GM12875 (cell line): ENCODE measurements around the gene TNNC2.
A peak's percentile ranks its signal among the peaks of the same experiment; 100 is the strongest.

Experiments used
- H3K4me3 ChIP-seq: one replicate; pipeline ENCODE4 v1.5.1; 2011; ENCODE audit warnings: low read depth, low read length, control low read depth
- TF ChIP-seq, protein P1 (sequence below): IDR thresholded peaks from 2 replicates; pipeline ENCODE4 v1.5.1; 2011; ENCODE audit warnings: low read depth, mild to moderate bottlenecking, control low read depth, inconsistent platforms, low read length, moderate library complexity, borderline replicate concordance; ENCODE audit not compliant: insufficient read depth

TNNC2 gene

DNA sequence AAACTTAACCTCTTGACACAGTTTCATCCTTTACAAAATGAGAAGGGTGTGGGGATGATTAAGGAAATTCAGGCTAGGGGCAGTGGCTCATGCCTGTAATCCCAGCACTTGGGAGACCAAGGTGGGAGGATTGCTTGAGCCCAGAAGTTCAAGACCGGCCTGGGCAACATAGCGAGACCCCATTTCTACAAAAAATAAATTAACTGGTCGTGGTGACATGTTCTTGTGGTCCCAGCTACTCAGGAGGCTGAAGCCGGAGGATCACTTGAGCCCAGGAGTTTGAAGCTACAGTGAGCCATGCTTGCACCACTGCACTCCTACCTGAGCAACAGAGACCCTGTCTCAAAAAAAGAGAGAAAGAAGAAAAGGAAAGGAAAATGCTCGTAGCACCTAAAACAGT is 39.3 kb upstream of the TNNC2 start:
- no peak overlapping the region for H3K4me3 ChIP-seq
- TF ChIP-seq, protein P1, sequence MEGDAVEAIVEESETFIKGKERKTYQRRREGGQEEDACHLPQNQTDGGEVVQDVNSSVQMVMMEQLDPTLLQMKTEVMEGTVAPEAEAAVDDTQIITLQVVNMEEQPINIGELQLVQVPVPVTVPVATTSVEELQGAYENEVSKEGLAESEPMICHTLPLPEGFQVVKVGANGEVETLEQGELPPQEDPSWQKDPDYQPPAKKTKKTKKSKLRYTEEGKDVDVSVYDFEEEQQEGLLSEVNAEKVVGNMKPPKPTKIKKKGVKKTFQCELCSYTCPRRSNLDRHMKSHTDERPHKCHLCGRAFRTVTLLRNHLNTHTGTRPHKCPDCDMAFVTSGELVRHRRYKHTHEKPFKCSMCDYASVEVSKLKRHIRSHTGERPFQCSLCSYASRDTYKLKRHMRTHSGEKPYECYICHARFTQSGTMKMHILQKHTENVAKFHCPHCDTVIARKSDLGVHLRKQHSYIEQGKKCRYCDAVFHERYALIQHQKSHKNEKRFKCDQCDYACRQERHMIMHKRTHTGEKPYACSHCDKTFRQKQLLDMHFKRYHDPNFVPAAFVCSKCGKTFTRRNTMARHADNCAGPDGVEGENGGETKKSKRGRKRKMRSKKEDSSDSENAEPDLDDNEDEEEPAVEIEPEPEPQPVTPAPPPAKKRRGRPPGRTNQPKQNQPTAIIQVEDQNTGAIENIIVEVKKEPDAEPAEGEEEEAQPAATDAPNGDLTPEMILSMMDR: no peak

DNA sequence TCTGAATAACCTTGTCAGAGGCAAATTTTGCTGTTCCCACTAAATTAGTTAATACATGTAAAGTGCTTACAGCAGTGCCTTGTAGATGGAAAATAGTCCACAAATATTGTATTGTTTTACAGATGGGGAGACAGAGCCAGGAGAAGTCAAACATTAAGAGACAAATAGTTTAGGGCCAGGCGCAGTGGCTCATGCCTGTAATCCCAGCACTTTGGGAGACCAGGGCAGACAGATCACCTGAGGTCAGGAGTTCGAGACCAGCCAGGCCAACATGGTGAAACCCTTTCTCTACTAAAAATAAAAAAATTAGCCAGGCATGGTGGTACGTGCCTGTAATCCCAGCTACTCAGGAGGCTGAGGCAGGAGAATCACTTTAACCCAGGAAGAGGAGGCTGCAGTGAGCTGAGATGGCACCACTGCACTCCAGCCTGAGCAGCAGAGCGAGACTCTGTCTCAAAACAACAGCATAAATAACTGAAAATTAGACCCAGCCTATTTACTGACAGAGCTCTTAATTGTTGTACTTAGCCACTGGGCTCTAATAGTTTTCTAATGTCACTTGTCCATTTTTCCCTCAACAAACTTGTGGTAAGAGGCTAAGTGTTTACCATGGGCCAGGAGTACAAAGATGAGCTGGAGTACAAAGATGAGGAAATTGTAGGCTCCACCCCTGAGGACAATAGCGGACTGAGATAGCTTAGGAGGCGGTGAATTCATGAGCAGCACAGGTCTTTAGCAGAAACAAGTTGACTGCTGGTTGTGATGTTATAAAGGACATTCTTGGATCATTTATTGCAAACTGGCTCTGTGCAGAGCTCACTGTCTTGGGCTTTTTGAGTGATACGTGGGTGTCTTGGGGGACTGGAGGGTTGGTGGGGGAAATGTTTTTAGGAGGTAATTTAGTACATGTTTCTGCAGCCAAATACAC is 36.7 kb upstream of the TNNC2 start:
- TF ChIP-seq, protein P1: no peak
- H3K4me3 ChIP-seq: no peak overlapping the region

DNA sequence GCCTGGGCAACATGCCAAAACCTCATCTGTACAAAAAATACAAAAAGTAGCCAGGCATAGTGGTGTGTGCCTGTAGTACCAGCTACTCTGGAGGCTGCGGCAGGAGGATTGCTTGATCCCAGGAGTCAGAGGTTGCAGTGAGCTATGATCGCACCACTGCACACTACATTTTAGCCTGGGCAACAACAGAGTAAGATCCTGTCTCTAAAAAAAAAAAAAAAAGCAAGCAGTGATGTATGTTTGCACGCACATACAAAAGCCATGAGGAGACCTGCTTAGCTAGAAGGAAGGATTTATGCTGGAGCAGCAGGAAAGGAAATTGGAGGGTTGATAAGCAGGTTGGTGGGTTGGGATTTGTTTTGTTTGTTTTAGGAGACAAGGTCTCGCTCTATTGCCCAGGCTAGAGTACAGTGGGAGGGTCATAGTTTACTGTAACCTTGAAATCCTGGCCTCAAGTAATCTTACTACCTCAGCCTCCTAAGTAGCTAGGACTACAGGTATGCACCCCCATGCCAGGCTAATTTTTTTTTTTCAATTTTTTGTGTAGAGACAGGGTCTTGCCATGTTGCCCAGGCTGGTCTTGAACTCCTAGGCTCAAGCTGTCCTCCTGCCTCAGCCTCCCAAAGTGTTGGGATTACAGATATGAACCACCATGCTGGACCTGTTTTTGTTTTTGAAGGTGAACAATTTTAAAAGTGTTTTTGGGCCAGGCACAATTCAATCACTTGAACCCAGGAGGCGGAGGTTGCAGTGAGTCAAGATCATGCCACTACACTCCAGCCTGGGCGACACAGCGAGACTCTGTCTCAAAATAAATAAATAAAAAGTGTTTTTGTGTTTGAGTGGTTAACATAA is 34.3 kb upstream of the TNNC2 start:
- TF ChIP-seq, protein P1: no peak
- no peak overlapping the region for H3K4me3 ChIP-seq

DNA sequence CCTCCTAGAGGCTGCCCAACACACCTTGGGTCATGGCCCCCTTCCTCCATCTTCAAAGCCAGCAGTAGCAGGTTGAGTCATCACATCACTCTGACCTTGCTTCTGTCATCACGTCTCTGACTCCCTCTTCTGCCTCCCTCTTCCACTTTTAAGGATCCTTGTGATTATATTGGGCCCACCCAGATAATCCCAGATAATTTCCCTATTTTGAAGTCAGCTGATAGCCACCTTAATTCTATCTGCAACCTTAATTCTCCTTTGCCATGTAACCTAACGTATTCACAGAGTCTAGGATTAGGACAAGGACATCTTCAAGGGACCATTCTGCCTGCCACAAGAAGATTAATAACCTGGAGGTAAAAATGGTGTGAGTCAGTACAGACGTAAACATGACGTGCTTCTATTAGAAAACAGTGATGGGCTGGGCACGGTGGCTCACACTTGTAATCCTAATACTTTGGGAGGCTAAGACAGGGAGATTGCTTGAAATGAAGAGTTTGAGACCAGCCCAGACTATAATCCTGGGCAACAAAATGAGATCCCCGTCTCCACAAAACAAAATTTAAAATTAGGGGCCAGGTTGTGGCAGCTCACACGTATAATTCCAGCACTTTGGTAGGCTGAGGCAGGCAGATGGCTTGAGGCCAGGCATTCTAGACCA is 33.6 kb upstream of the TNNC2 start:
- no peak overlapping the region for H3K4me3 ChIP-seq
- TF ChIP-seq, protein P1: no peak

DNA sequence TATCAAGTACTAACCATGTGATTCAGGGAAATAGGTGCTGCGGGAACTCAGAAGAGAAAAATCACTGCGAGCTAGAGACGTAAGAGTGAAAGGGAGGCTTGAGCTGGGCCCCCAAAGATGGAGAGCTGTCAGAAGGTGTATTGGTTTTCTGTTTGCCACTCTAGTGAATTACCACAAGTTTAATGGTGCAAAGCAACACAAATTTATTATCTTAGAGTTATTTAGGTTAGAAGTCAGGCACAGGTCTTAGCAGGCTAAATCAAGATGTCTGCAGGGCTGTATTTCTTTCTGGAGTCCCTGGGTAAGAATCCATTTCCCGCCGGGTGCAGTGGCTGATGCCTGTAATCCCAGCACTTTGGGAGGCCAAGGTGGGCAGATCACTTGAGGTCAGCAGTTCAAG is 32.8 kb upstream of the TNNC2 start:
- H3K4me3 ChIP-seq: no peak overlapping the region
- TF ChIP-seq, protein P1: no peak

DNA sequence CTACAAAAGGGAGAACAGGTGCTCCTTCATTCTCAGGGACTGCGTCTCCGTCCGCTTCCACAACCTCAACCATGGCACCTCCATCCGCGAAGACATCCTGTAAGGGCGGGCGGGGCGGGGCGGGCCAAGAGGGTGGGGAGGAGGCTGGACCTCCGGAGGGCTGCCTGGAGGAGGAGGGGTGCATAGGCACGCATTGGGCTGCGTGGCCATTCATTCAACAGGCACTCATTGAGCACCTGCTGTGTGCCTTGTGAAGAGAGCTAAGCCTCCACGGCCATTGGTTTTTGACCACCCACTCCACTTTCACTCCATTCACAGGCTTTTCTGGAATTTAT is 30.7 kb upstream of the TNNC2 start:
- peak overlapping the region; percentile 58 for H3K4me3 ChIP-seq
- TF ChIP-seq, protein P1: no peak
